ENCODE results near the gene SLC6A20.

SLC6A20 gene

GRCh38 chr3:45795882-45796765, at the start of gene SLC6A20:
TSS of gene SLC6A20 (minus strand) at chr3:45796536. CDS start at chr3:45796419, 117 bp downstream.
- no peak for DNase-seq (ENCODE audit: extremely low read depth in 1 of 2, low read depth in 1 of 2)

GRCh38 chr3:45844616-45845015, 48.3 kb upstream of the SLC6A20 start:
- DNase-seq (ENCODE audit: extremely low read depth in 1 of 2, low read depth in 1 of 2) = no peak

GRCh38 chr3:45842851-45843625, 46.7 kb upstream of the SLC6A20 start:
- DNase-seq (ENCODE audit: extremely low read depth in 1 of 2, low read depth in 1 of 2) = no peak

- DNase-seq (ENCODE audit: extremely low read depth in 1 of 2, low read depth in 1 of 2) = peak; percentile 71 to 85
Observed at GRCh38 chr3:45841757-45842491, 45.6 kb upstream of the SLC6A20 start, which contains the start of gene LZTFL1. TSS of gene LZTFL1 (minus strand) at chr3:45842119. CDS start at chr3:45841991, 128 bp downstream.

- DNase-seq (ENCODE audit: extremely low read depth in 1 of 2, low read depth in 1 of 2) = no peak
Observed at GRCh38 chr3:45841420-45841756, 45.1 kb upstream of the SLC6A20 start.

- DNase-seq (ENCODE audit: extremely low read depth in 1 of 2, low read depth in 1 of 2) = no peak
Observed at GRCh38 chr3:45838466-45838865, 42.1 kb upstream of the SLC6A20 start.

GRCh38 chr3:45832699-45833098, 36.4 kb upstream of the SLC6A20 start:
- no peak for DNase-seq (ENCODE audit: extremely low read depth in 1 of 2, low read depth in 1 of 2)

- no peak for DNase-seq (ENCODE audit: extremely low read depth in 1 of 2, low read depth in 1 of 2)
Observed at GRCh38 chr3:45830121-45830520, 33.8 kb upstream of the SLC6A20 start.

- no peak for DNase-seq (ENCODE audit: extremely low read depth in 1 of 2, low read depth in 1 of 2)
Observed at GRCh38 chr3:45826908-45827307, 30.6 kb upstream of the SLC6A20 start.

- no peak for DNase-seq (ENCODE audit: extremely low read depth in 1 of 2, low read depth in 1 of 2)
Observed at GRCh38 chr3:45826321-45826720, 30.0 kb upstream of the SLC6A20 start.

GRCh38 chr3:45821127-45821526, 24.8 kb upstream of the SLC6A20 start:
- no peak for DNase-seq (ENCODE audit: extremely low read depth in 1 of 2, low read depth in 1 of 2)

GRCh38 chr3:45819543-45819942, 23.2 kb upstream of the SLC6A20 start:
- DNase-seq (ENCODE audit: extremely low read depth in 1 of 2, low read depth in 1 of 2) = no peak

- no peak for DNase-seq (ENCODE audit: extremely low read depth in 1 of 2, low read depth in 1 of 2)
Observed at GRCh38 chr3:45817831-45818522, 21.6 kb upstream of the SLC6A20 start.

GRCh38 chr3:45816544-45816943, 20.2 kb upstream of the SLC6A20 start:
- no peak for DNase-seq (ENCODE audit: extremely low read depth in 1 of 2, low read depth in 1 of 2)

- DNase-seq (ENCODE audit: extremely low read depth in 1 of 2, low read depth in 1 of 2) = no peak
Observed at GRCh38 chr3:45814322-45814721, 18.0 kb upstream of the SLC6A20 start.

GRCh38 chr3:45807681-45808540, 11.6 kb upstream of the SLC6A20 start:
- no peak for DNase-seq (ENCODE audit: extremely low read depth in 1 of 2, low read depth in 1 of 2)

GRCh38 chr3:45807133-45807532, 10.8 kb upstream of the SLC6A20 start:
- DNase-seq (ENCODE audit: extremely low read depth in 1 of 2, low read depth in 1 of 2) = no peak

- no peak for DNase-seq (ENCODE audit: extremely low read depth in 1 of 2, low read depth in 1 of 2)
Observed at GRCh38 chr3:45806072-45806471, 9.7 kb upstream of the SLC6A20 start.

- DNase-seq (ENCODE audit: extremely low read depth in 1 of 2, low read depth in 1 of 2) = no peak
Observed at GRCh38 chr3:45803252-45803935, 7.1 kb upstream of the SLC6A20 start.
